NCI-H82 treated with DMSO at 0.1 percent for 48 hours (cell line): Measurements from ENCODE around the gene OR8H1.

Experiments used
- DNase-seq: peaks from one replicate; lab custom pipeline; 2025; ENCODE audit not compliant: unreplicated experiment; lab: John Stamatoyannopoulos, UW

The OR8H1 gene

GRCh38 chr11:56292154-56292553 lies at the start of gene OR8H1:
Gene OR8H1 (minus strand): TSS chr11:56292254. CDS start chr11:56291062, 1,192 bp downstream.
- DNase-seq, result no peak

- DNase-seq, result no peak
Measured at GRCh38 chr11:56340289-56340688, 48.2 kb upstream of the OR8H1 start.

- DNase-seq, result no peak
Measured at GRCh38 chr11:56333156-56333555, 41.1 kb upstream of the OR8H1 start.

- no peak for DNase-seq
Measured at GRCh38 chr11:56331861-56332491, 39.9 kb upstream of the OR8H1 start.

- DNase-seq, result no peak
Measured at GRCh38 chr11:56314844-56315243, 22.8 kb upstream of the OR8H1 start, which contains the start of gene OR8K3. Gene OR8K3 (plus strand): TSS chr11:56315144. CDS start chr11:56318307, 3,163 bp downstream.

- DNase-seq, result no peak
Measured at GRCh38 chr11:56307836-56308235, 15.8 kb upstream of the OR8H1 start.

GRCh38 chr11:56296898-56297297 lies 4.8 kb upstream of the OR8H1 start:
- DNase-seq, result no peak

- no peak for DNase-seq
Measured at GRCh38 chr11:56273854-56274253, 18.2 kb downstream of the OR8H1 start, which contains the start of gene OR5T1. Gene OR5T1 (plus strand): TSS chr11:56274154. CDS start chr11:56275639, 1,485 bp downstream.

- DNase-seq, result no peak
Measured at GRCh38 chr11:56271092-56271491, 21.0 kb downstream of the OR8H1 start.

GRCh38 chr11:56251954-56252353 lies 40.1 kb downstream of the OR8H1 start, which contains the start of gene OR5T3:
Gene OR5T3 (plus strand): TSS chr11:56252254. CDS start chr11:56252254, 0 bp downstream.
- no peak for DNase-seq
